Memory B cell (primary cell): ENCODE data around the gene GATAD2A.
A peak's percentile ranks its signal among the peaks of the same experiment; 100 is the strongest.

Experiments used
- ATAC-seq: fragments of 150-1000 bp; cut with Tn5 transposase; 2 replicates; pipeline ENCODE4 v1.10.0; 2021; ENCODE audit warnings: low read depth, mild to moderate bottlenecking, moderate library complexity
- DNase-seq, 2 donors: peaks; one replicate each; pipeline ENCODE4 v3.0.0; 2022; ENCODE audit warnings: low spot score in 2 of 2
- H3K27ac Mint-ChIP-seq: one replicate; pipeline ENCODE4 v1.8.0; 2022; ENCODE audit warnings: mild to moderate bottlenecking, moderate library complexity, mixed read lengths
- H3K27me3 Mint-ChIP-seq: one replicate; pipeline ENCODE4 v1.8.0; 2022; ENCODE audit warnings: mixed read lengths
- H3K36me3 Mint-ChIP-seq: one replicate; pipeline ENCODE4 v1.8.0; 2022; ENCODE audit warnings: mild to moderate bottlenecking, mixed read lengths
- H3K4me1 Mint-ChIP-seq: one replicate; pipeline ENCODE4 v1.8.0; 2022; ENCODE audit warnings: mixed read lengths
- H3K4me3 Mint-ChIP-seq: one replicate; pipeline ENCODE4 v1.8.0; 2022; ENCODE audit warnings: mild to moderate bottlenecking, moderate library complexity, mixed read lengths
- H3K9me3 Mint-ChIP-seq: one replicate; pipeline ENCODE4 v1.8.0; 2022; ENCODE audit warnings: mixed read lengths

Gene GATAD2A

DNA sequence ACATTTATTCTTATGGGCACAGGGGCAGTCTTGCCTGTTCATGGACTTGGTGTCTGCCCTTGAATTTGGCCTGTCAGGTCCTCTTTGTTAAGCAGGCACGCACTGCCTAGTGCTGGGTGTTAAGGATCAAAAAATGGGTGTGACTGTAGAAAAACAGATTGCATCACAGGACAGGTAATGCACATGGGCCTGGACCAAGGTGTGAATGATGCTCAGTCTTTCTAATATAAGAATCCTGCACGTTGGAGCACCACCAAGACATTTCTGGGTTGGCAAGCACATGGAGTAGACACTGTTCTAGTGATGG, 33.7 kb downstream of the GATAD2A start:
- peaks cover 9% of the 10 kb centered on the region for H3K36me3 Mint-ChIP-seq
- no peak overlapping the region for H3K27ac Mint-ChIP-seq
- ATAC-seq: no peak
- H3K27me3 Mint-ChIP-seq: no peaks in the 10 kb centered on the region
- no peak overlapping the region for H3K4me3 Mint-ChIP-seq
- DNase-seq: no peak
- H3K9me3 Mint-ChIP-seq: no peaks in the 10 kb centered on the region
- peaks cover 33% of the 10 kb centered on the region for H3K4me1 Mint-ChIP-seq

DNA sequence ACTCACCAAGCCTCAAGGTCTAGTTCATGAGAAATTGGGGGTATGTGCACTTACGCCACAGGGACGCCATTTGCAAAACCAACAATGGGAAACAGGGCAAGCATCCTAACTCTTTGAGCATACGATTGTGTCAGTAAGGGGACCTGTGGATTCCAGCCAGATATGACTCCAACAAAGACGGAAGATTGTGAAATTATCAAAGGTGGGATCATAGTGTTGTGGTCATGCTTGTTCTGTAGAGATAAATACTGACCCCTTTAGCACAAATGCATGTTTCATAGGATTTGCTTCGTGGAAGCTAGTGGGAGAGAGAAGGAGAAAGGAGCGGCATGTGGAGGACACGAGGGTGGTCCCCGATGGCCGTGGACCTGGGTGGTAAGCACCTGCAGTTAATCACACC, 37.8 kb downstream of the GATAD2A start:
- no peak for ATAC-seq
- H3K36me3 Mint-ChIP-seq: peaks cover 6% of the 10 kb centered on the region
- H3K4me1 Mint-ChIP-seq: peaks cover 48% of the 10 kb centered on the region
- H3K27me3 Mint-ChIP-seq: no peaks in the 10 kb centered on the region
- peak overlapping the region; percentile 33 for H3K4me3 Mint-ChIP-seq
- H3K9me3 Mint-ChIP-seq: no peaks in the 10 kb centered on the region
- no peak for DNase-seq
- H3K27ac Mint-ChIP-seq: peak overlapping the region; percentile 64

DNA sequence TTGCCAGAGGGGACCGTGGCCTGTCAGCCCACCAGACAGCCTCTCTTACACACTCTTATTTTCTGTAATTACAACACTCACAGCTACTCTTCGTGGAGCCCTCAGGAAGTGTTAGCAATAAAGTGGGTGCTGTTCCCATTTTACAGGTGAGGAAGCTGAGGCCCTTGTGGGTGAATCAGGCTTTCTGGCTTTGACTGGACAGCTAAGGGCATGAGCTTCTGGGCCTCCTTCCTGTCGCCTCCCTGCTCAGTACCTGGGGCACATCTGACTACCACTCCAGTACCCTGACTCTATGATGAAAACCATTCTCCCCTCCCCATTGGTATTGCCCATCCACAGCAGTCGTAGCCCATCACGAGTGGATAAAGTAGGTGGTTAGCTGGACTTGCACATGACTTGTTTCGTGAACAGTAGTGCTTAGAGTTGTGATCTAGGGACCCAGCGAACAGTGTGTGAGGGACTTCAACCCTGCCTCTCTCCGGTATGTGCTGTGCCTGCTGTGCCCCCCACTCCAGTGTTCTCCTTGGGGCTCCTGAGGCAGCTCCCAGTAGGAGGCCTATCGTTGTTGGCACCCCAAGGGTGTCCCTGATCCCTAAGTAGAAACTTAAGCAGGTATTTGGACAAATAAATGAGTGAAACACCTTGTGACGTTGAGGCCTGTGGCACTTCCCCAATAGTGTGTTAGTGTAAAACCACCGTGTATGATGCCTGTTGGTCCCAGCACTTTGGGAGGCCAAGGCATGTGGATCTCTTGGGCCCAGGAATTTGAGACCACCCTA, 38.6 kb downstream of the GATAD2A start:
- Mint-ChIP-seq H3K9me3 (no peaks in the 10 kb centered on the region), H3K4me1 (peaks cover 51% of the 10 kb centered on the region), H3K4me3 (peak overlapping the region; percentile 52), H3K27me3 (no peaks in the 10 kb centered on the region), H3K27ac (peak overlapping the region; percentile 64), H3K36me3 (peaks cover 6% of the 10 kb centered on the region)
- DNase-seq: no peak
- peak; percentile 54 for ATAC-seq

DNA sequence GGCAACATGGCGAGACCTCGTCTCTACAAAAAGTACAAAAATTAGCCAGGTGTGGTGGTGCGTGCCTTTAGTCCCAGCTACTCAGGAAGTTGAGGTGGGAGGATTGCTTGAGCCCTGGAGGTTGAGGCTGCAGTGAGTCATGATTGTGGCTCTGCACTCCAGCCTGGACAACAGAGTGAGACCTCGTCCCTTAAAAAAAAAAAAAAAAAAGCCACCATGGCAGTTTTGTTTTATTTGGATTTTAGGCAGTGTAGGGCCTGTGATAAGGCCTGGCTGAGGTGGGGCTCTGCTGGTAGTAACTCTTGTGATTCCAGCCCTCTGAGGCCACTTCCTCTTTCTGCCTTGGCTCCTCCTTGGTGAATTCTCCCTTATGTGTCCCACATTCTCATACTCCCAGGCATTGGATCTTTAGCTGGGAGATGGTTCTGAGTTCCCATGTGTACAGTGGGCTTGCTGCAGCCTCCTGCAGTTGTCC, 39.2 kb downstream of the GATAD2A start:
- H3K4me3 Mint-ChIP-seq: peak overlapping the region; percentile 52
- H3K9me3 Mint-ChIP-seq: no peaks in the 10 kb centered on the region
- peak overlapping the region; percentile 64 for H3K27ac Mint-ChIP-seq
- H3K4me1 Mint-ChIP-seq: peaks cover 48% of the 10 kb centered on the region
- peak; percentile 79 for ATAC-seq
- H3K27me3 Mint-ChIP-seq: no peaks in the 10 kb centered on the region
- DNase-seq: peak in 1 of 2 donors; percentile 21
- H3K36me3 Mint-ChIP-seq: peaks cover 6% of the 10 kb centered on the region

DNA sequence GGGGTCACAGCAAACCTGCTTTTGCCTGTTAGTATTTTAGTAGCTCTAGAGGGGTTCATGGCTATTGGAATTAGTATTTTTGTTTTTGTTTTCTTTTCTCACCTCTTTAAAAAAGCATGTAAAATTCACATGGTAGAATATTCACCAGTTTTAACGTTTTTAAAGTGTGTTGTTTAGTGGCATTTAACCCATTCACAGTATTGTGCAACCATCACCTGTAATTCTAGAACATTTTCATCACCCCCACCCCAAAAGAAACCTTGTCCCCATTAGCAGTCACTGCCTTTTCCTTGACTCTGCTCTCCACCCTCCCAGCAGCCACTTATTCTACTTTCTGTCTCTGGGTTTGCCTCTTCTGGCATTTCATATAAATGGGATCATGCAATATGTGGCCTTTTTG, 39.8 kb downstream of the GATAD2A start:
- no peaks in the 10 kb centered on the region for H3K27me3 Mint-ChIP-seq
- peak overlapping the region; percentile 1 for H3K4me3 Mint-ChIP-seq
- H3K4me1 Mint-ChIP-seq: peaks cover 45% of the 10 kb centered on the region
- no peak for DNase-seq
- no peak for ATAC-seq
- peaks cover 4% of the 10 kb centered on the region for H3K36me3 Mint-ChIP-seq
- H3K9me3 Mint-ChIP-seq: no peaks in the 10 kb centered on the region
- H3K27ac Mint-ChIP-seq: peak overlapping the region; percentile 64

DNA sequence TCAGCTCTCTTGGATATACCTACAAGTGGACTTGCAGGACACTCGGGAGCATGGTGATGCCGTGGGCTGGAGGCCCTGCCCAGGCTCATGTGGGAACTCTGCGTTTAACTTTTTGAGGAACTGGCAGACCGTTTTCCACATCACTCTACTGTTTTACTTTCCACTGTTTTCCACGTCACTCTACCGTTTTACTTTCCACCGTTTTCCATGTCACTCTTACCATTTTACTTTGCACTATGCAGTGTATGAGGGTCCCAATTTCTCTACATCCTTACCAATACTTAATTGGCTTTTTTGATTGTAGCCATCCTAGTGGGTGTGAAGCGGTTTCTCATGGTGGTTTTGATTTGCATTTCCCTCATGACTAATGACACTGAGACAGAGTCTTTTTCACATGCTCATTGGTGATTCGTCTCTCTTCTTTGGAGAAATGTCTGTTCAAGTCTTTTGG, 40.5 kb downstream of the GATAD2A start:
- Mint-ChIP-seq H3K36me3 (peaks cover 4% of the 10 kb centered on the region), H3K4me1 (peaks cover 43% of the 10 kb centered on the region), H3K27me3 (no peaks in the 10 kb centered on the region), H3K9me3 (no peaks in the 10 kb centered on the region), H3K4me3 (peak overlapping the region; percentile 75), H3K27ac (peak overlapping the region; percentile 64)
- peak; percentile 70 for ATAC-seq
- peak in 1 of 2 donors; percentile 19 for DNase-seq

DNA sequence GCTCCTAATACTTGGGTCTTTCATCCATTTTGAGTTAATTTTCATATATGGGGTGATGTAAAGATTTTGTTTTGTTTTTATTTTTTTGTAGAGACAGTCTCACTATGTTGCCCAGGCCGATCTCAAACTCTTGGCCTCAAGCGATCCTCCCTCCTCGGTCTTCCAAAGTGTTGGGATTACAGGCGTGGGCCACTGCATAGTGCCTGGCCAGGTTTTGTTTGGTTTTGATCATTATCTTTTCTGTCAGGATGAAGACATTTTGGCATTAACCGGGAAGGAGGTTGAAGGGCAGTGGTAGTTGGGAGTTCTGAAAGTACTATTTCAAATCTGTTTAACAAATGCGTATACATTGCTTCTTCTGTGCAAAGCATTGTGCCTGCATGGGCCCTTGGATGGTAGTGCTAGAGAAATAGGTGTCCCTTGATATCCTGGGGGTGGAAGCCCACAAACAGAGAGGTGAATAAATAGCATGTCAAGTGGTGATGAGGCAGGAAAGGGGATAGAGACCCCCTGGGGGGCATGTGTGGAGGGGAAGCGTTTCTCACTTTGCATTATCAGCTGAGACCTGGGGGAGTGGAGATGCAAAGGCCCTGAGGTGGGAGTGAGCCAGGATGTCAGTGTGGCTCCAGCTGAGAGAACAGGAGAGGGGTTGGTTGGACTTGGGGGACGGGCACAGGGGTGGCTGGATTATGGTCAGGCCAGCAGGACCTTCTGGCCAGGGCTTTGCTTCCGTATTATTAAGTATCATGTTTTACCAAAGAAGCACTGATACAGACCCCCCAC, 41.4 kb downstream of the GATAD2A start:
- peak overlapping the region; percentile 43 for H3K4me3 Mint-ChIP-seq
- no peaks in the 10 kb centered on the region for H3K27me3 Mint-ChIP-seq
- peaks cover 4% of the 10 kb centered on the region for H3K36me3 Mint-ChIP-seq
- H3K27ac Mint-ChIP-seq: peak overlapping the region; percentile 64
- H3K9me3 Mint-ChIP-seq: no peaks in the 10 kb centered on the region
- ATAC-seq: no peak
- peaks cover 48% of the 10 kb centered on the region for H3K4me1 Mint-ChIP-seq
- DNase-seq: no peak

DNA sequence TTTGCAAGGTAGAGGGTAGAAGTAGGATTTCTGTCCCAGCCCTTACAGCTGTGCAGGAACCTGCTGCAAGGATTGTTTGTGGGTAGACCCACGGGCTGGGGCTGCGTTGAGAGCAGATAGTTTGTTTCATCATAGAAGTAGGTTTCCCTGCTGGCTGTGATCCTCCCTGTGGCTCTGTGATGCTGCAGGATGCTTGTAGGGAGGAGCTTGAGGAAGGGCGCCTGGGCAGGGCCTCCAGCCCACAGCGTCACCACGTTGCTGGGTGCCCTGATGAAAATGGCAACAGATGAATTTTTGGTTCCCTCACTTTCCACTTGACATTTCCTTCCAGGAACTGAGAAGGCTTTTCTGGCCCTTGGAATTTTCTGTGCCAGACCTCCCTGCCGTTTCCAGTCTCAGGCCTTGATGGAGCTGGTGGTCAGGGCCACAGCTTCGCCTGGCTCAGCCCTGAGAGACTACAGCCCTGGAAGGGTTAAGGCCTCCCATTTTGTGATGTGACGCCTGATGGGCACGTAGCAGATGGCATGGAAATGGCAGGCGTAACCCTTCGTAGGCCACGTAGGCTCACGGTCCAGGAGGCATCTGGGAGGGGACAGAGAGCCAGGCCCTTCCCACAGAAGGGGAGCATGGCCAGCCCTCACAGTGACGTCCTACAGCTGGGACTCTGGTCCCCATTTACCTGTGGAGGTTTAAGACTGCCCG, 42.2 kb downstream of the GATAD2A start:
- Mint-ChIP-seq H3K4me3 (no peak overlapping the region), H3K36me3 (peaks cover 5% of the 10 kb centered on the region), H3K9me3 (no peaks in the 10 kb centered on the region), H3K27me3 (no peaks in the 10 kb centered on the region), H3K4me1 (peaks cover 51% of the 10 kb centered on the region), H3K27ac (peak overlapping the region; percentile 64)
- ATAC-seq (no peak), DNase-seq (no peak)

DNA sequence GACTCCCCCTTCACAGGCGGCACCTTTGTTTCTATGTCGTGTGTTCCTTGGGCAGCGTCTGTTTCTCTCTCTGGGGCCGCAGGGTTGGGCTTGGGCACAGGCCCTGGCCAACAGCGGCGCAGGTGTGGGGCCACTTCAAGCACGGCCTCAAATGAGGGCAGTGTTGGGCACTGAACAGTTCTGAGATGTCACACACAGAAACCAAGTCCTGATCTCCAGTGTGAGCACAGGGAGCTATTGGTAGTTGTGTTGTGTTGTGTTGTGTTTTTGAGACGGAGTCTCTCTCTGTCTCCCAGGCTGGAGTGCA, 42.7 kb downstream of the GATAD2A start:
- peaks cover 3% of the 10 kb centered on the region for H3K36me3 Mint-ChIP-seq
- H3K9me3 Mint-ChIP-seq: no peaks in the 10 kb centered on the region
- no peak overlapping the region for H3K4me3 Mint-ChIP-seq
- peaks cover 51% of the 10 kb centered on the region for H3K4me1 Mint-ChIP-seq
- no peaks in the 10 kb centered on the region for H3K27me3 Mint-ChIP-seq
- no peak for DNase-seq
- no peak overlapping the region for H3K27ac Mint-ChIP-seq
- ATAC-seq: no peak

DNA sequence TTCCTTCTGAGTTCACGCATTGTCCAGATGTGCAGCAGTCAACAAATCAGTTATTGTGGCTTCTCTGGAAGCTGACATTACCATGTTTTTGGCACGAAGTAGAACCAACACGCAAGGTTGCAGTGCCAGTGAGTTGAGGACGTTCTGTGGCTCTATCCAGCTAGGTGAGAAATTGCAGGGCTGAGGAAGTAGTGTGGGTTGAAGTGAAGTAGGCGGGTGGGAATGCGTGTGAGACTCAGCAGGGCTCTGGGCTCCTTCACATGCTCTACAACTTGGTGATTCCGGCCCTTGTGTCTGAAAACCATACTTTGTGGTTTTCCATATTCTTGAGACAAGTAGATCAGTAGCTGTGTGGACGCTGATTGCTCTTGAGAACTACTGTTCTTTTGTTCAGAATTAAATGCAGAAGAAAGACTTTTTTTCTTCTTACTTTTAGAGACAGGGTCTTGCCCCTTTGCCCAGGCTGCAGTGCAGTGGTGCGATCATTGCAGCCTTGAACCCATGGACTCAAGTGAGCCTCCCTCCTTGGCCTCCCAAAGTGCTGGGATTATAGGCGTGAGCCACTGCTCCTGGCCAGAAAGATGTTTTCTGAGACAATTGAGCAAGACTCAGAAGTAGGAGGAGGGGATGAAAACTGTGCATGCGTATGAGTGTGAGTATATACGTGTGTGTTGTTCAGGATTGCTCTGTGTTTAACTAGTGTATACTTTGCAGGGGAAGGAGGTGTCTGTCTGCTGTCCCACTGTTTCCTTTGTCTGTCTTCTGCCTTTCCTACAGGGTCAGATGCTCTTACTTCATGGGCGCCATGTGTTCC, 46.2 kb downstream of the GATAD2A start:
- DNase-seq: no peak
- H3K4me3 Mint-ChIP-seq: no peak overlapping the region
- no peak overlapping the region for H3K27ac Mint-ChIP-seq
- peaks cover 1% of the 10 kb centered on the region for H3K36me3 Mint-ChIP-seq
- no peak for ATAC-seq
- H3K27me3 Mint-ChIP-seq: no peaks in the 10 kb centered on the region
- no peaks in the 10 kb centered on the region for H3K9me3 Mint-ChIP-seq
- peaks cover 33% of the 10 kb centered on the region for H3K4me1 Mint-ChIP-seq

DNA sequence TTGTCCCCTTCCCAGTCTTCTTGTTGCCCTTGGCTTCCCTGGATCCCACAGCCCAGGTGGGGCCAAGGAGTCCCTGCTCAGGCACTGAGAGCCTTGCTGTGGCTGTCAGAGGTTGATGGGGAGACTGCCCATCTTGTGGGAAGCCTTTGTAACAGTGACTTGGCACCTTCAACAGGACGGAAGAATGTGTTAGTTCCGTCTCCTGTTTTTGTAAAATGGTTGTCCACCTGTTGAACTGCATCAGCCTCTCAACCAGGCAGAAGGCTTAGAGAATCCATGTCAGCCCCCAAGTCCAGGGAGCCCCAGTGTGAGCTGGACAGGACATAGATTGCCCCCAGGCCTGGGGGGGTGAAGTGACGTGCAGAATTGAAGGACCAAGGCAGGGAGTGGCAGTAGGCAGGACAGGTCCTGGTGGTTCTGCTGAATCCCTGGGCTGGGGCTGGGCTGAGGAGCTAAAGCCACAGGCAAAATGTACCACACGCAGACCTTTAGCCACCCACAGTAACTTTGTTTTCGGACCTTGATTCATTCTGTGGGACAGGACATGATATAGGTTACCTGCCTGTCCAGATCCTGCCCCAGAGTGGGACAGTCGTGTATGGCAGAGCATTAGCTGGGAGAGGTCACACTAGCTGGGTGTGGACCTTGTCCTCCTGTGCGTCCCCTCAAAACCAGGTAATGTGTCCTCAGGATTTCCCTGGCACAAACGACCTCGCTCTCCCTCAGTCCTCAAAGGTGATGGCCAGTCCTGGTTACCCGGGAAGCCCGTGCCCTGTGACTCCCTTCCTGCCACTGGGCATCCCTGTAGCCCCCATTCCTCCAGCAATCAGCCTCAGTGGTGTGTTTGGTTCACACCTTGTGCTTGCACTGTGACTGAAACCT, 47.0 kb downstream of the GATAD2A start:
- no peaks in the 10 kb centered on the region for H3K27me3 Mint-ChIP-seq
- no peak overlapping the region for H3K27ac Mint-ChIP-seq
- DNase-seq (no peak), ATAC-seq (no peak)
- no peaks in the 10 kb centered on the region for H3K9me3 Mint-ChIP-seq
- peaks cover 24% of the 10 kb centered on the region for H3K4me1 Mint-ChIP-seq
- peaks cover 1% of the 10 kb centered on the region for H3K36me3 Mint-ChIP-seq
- H3K4me3 Mint-ChIP-seq: no peak overlapping the region

DNA sequence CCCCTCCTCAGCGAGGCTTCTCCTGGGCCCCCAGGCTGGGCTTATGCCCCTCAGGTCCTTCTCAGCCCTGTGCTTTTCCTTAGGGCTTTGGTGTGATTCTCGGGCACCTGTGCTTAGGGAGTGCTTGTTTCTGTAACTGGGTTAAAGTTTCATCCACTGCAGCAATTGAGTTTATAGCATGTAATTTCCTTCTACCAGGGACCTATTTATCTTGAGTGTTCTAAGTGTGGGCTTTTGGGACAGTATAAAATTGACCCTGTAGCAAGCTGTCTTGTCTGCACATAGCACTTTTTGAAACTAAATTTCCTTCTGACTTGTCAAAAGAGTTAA, 47.6 kb downstream of the GATAD2A start:
- peaks cover 28% of the 10 kb centered on the region for H3K4me1 Mint-ChIP-seq
- H3K4me3 Mint-ChIP-seq: no peak overlapping the region
- no peak for DNase-seq
- H3K9me3 Mint-ChIP-seq: no peaks in the 10 kb centered on the region
- H3K27me3 Mint-ChIP-seq: no peaks in the 10 kb centered on the region
- H3K36me3 Mint-ChIP-seq: peaks cover 1% of the 10 kb centered on the region
- no peak overlapping the region for H3K27ac Mint-ChIP-seq
- ATAC-seq: no peak
